ENCODE results near the gene PSMB2.
"Not testable (repeated sequence)": the region's sequence is repeated elsewhere in the genome, so short reads cannot be mapped to it uniquely, and the experiment has no call there.

PSMB2 gene

DNA sequence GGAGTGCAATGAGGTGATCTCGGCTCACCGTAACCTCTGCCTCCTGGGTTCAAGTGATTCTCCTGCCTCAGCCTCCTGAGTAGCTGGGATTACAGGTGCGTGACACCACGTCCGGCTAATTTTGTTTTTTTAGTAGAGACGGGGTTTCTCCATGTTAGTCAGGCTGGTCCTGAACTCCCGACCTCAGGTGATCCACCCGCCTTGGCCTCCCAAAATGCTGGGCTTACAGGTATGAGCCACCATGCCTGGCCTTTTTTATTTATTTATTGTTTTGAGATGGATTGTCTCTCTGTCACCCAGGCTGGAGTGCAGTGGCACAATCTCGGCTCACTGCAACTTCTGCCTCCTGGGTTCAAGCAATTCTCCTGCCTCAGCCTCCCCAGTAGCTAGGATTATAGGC lies 59.7 kb downstream of the PSMB2 start:
- not testable (repeated sequence) for H3K27ac ChIP-seq (ENCODE audit: low read depth, low read length); H3K9me3 ChIP-seq (ENCODE audit: control insufficient read depth, insufficient read depth, low read length); H3K4me1 ChIP-seq (ENCODE audit: control insufficient read depth, insufficient read depth, low read length); H3K9ac ChIP-seq (ENCODE audit: low read depth, low read length); H3K36me3 ChIP-seq (ENCODE audit: control insufficient read depth, insufficient read depth, low read length); H3K4me3 ChIP-seq (ENCODE audit: low read depth, low read length)
- peaks cover 31% of the 10 kb centered on the region for H3K27me3 ChIP-seq (ENCODE audit: control insufficient read depth, insufficient read depth, low read length)

DNA sequence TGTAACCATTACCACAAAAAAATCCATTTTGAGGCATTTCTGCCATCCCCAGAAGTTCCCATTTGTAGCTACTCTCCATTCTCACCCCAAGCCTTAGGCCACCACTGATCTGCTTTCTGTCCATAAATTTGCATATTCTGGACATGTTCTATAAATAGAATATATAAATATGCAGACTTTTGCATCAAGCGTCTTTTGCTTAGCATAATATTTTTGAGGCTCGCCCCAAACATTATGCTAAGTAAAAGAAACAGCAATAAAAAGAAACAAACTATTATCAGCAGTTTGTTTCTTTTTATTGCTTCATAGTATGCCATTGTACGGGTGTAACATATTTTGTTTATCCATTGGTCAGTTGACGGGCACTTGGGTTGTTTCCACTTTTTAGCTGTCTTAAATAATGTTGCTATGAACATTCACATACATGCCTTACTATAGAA lies 60.4 kb downstream of the PSMB2 start:
- no peak overlapping the region for H3K9ac ChIP-seq (ENCODE audit: low read depth, low read length)
- H3K4me1 ChIP-seq (ENCODE audit: control insufficient read depth, insufficient read depth, low read length): peaks cover 6% of the 10 kb centered on the region
- no peaks in the 10 kb centered on the region for H3K9me3 ChIP-seq (ENCODE audit: control insufficient read depth, insufficient read depth, low read length)
- H3K27ac ChIP-seq (ENCODE audit: low read depth, low read length): no peak overlapping the region
- H3K4me3 ChIP-seq (ENCODE audit: low read depth, low read length): no peak overlapping the region
- H3K27me3 ChIP-seq (ENCODE audit: control insufficient read depth, insufficient read depth, low read length): peaks cover 37% of the 10 kb centered on the region
- H3K36me3 ChIP-seq (ENCODE audit: control insufficient read depth, insufficient read depth, low read length): no peaks in the 10 kb centered on the region

DNA sequence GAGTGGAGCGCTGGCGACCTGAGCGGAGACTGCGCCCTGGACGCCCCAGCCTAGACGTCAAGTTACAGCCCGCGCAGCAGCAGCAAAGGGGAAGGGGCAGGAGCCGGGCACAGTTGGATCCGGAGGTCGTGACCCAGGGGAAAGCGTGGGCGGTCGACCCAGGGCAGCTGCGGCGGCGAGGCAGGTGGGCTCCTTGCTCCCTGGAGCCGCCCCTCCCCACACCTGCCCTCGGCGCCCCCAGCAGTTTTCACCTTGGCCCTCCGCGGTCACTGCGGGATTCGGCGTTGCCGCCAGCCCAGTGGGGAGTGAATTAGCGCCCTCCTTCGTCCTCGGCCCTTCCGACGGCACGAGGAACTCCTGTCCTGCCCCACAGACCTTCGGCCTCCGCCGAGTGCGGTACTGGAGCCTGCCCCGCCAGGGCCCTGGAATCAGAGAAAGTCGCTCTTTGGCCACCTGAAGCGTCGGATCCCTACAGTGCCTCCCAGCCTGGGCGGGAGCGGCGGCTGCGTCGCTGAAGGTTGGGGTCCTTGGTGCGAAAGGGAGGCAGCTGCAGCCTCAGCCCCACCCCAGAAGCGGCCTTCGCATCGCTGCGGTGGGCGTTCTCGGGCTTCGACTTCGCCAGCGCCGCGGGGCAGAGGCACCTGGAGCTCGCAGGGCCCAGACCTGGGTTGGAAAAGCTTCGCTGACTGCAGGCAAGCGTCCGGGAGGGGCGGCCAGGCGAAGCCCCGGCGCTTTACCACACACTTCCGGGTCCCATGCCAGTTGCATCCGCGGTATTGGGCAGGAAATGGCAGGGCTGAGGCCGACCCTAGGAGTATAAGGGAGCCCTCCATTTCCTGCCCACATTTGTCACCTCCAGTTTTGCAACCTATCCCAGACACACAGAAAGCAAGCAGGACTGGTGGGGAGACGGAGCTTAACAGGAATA lies 64.0 kb downstream of the PSMB2 start:
- Histone ChIP-seq H3K27ac (ENCODE audit: low read depth, low read length) (no peak overlapping the region), H3K9ac (ENCODE audit: low read depth, low read length) (no peak overlapping the region), H3K36me3 (ENCODE audit: control insufficient read depth, insufficient read depth, low read length) (no peaks in the 10 kb centered on the region), H3K9me3 (ENCODE audit: control insufficient read depth, insufficient read depth, low read length) (no peaks in the 10 kb centered on the region), H3K4me3 (ENCODE audit: low read depth, low read length) (peak overlapping the region; percentile 65), H3K27me3 (ENCODE audit: control insufficient read depth, insufficient read depth, low read length) (peaks cover 74% of the 10 kb centered on the region), H3K4me1 (ENCODE audit: control insufficient read depth, insufficient read depth, low read length) (peaks cover 21% of the 10 kb centered on the region)

DNA sequence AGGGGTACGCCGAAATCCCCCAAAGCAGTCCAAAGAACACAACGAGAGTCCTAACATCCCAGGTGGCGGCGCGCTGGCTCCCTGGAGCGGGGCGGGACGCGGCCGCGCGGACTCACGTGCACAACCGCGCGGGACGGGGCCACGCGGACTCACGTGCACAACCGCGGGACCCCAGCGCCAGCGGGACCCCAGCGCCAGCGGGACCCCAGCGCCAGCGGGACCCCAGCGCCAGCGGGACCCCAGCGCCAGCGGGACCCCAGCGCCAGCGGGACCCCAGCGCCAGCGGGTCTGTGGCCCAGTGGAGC lies 64.6 kb downstream of the PSMB2 start:
- peak overlapping the region; percentile 65; the same call in 1 of the 2 replicates for H3K4me3 ChIP-seq (ENCODE audit: low read depth, low read length)
- not testable (repeated sequence) for H3K9me3 ChIP-seq (ENCODE audit: control insufficient read depth, insufficient read depth, low read length); H3K27ac ChIP-seq (ENCODE audit: low read depth, low read length); H3K9ac ChIP-seq (ENCODE audit: low read depth, low read length); H3K36me3 ChIP-seq (ENCODE audit: control insufficient read depth, insufficient read depth, low read length)
- peaks cover 21% of the 10 kb centered on the region for H3K4me1 ChIP-seq (ENCODE audit: control insufficient read depth, insufficient read depth, low read length)
- peaks cover 80% of the 10 kb centered on the region for H3K27me3 ChIP-seq (ENCODE audit: control insufficient read depth, insufficient read depth, low read length)

DNA sequence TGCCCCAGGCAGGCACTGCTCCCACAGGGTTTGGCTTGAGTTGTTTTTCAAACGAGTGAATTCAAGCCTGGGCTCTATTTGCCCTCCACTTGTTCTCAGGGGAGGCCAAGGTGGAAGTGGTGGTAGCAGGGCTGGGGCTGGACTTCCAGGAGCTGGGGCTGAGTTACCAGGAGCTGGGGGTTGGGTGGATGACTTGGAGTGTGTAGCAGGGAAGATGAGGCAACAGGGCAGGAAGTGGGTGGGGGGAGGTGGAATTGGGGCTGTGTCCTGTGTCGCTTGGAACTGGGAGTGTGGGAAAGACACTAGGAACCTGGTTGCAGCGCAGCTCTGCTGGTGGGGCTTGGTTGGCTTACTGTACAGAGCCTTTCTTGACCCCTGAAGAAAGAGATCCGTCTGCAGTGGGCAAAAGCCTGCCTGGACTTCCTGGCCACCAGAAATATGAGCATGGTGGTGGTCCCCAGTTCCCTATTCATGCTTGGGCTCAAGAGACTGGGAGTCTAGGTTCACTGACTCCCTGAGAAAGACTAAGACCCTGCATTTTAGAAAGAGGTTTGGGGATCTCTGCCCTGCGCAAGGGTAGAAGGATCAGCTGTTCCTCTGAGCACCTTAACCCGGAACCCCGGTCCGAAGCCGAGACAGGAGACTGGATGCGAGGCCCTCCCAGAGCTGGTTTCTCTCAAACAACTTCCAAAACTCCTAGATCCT lies 65.1 kb downstream of the PSMB2 start:
- H3K27ac ChIP-seq (ENCODE audit: low read depth, low read length): no peak overlapping the region
- peaks cover 21% of the 10 kb centered on the region for H3K4me1 ChIP-seq (ENCODE audit: control insufficient read depth, insufficient read depth, low read length)
- H3K4me3 ChIP-seq (ENCODE audit: low read depth, low read length): peak overlapping the region; percentile 22; the same call in 1 of the 2 replicates
- no peak overlapping the region for H3K9ac ChIP-seq (ENCODE audit: low read depth, low read length)
- no peaks in the 10 kb centered on the region for H3K9me3 ChIP-seq (ENCODE audit: control insufficient read depth, insufficient read depth, low read length)
- H3K36me3 ChIP-seq (ENCODE audit: control insufficient read depth, insufficient read depth, low read length): no peaks in the 10 kb centered on the region
- peaks cover 85% of the 10 kb centered on the region for H3K27me3 ChIP-seq (ENCODE audit: control insufficient read depth, insufficient read depth, low read length)

DNA sequence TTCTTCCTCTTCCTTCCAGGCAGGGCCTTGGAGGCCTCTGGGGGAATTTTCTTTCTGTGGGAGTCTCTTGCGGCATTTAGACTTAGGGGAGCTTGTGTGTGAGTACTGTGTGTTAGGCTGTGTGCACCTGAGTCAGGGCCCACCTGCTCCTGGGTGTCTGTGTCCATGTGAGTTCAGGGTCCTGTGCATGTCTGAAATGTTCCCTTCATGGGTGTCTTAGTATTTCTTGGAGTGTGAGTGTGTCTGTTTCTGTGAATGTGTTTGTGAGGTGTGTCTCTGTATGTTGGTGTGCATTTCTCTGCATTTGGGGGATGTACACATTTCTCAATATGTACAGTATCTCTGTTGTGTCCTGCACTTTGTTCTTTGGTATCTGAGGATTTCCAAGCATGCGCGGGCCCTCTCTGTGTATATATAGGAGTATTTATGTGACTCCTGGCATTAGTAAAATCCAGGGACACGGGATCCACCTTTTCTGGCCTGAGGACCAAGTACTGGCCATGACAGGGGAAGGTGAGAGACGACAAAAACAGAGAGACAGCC lies 65.8 kb downstream of the PSMB2 start:
- H3K27me3 ChIP-seq (ENCODE audit: control insufficient read depth, insufficient read depth, low read length): peaks cover 92% of the 10 kb centered on the region
- peaks cover 21% of the 10 kb centered on the region for H3K4me1 ChIP-seq (ENCODE audit: control insufficient read depth, insufficient read depth, low read length)
- H3K9me3 ChIP-seq (ENCODE audit: control insufficient read depth, insufficient read depth, low read length): no peaks in the 10 kb centered on the region
- no peaks in the 10 kb centered on the region for H3K36me3 ChIP-seq (ENCODE audit: control insufficient read depth, insufficient read depth, low read length)
- no peak overlapping the region for H3K4me3 ChIP-seq (ENCODE audit: low read depth, low read length)
- no peak overlapping the region for H3K9ac ChIP-seq (ENCODE audit: low read depth, low read length)
- H3K27ac ChIP-seq (ENCODE audit: low read depth, low read length): no peak overlapping the region

DNA sequence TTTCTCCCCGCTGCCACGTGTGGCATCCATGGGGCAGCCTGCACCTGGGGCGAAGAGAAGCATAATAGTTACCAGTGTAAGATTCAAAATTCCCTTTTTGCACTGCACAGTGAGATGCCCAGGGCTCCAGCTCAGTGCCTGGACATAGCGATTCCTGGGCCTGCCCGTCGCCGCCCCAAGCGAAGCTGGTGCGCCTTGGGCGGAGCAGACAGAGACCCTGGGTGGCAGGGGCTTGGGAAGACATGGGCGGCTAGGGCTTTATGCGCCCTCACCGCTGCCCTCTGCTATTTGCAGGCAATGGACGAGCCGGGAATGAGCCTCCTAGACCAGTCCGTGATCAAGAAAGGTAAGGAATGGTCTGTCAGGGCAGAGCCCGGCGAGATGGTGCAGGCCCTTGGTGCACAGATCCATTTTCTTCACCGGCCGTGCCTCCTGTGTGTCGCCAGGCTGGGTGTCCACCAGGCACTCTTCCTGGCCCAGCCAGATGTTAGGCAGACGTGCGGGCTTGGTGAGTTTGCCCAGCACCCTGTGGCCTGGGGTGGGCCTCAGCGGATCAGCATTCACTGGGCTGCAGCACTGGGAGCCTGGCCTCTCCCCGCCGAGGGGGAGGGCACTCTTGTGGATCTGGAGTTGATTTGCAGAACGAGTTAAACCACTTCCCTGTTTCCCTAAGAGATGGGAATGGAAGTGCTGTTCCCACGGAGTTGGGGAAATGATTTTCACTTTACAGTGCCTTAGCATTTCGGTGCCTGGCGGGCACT lies 66.5 kb downstream of the PSMB2 start:
- Histone ChIP-seq H3K9ac (ENCODE audit: low read depth, low read length) (no peak overlapping the region), H3K4me3 (ENCODE audit: low read depth, low read length) (no peak overlapping the region), H3K9me3 (ENCODE audit: control insufficient read depth, insufficient read depth, low read length) (no peaks in the 10 kb centered on the region), H3K27ac (ENCODE audit: low read depth, low read length) (no peak overlapping the region), H3K36me3 (ENCODE audit: control insufficient read depth, insufficient read depth, low read length) (no peaks in the 10 kb centered on the region), H3K4me1 (ENCODE audit: control insufficient read depth, insufficient read depth, low read length) (peaks cover 21% of the 10 kb centered on the region), H3K27me3 (ENCODE audit: control insufficient read depth, insufficient read depth, low read length) (peaks cover 99% of the 10 kb centered on the region)

DNA sequence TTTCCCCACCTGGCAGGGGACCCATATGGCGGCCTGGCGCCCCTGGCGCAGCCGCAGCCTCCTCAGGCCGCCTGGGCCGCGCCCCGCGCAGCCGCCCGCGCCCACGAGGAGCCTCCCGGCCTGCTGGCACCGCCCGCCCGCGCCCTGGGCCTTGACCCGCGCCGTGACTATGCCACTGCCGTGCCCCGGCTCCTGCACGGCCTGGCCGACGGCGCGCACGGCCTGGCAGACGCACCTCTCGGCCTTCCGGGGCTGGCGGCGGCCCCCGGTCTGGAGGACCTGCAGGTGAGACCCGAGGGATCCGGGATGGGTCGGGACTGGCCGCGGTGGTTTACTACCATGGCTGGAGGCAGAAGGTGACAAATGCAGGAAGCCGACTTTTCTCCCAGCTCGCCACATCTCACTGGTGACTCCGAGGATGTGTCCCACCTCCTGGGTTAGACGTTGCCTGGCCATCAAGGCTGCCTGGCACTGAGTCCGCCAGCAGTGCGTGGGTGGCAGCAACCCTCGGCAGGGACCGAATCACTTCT lies 67.1 kb downstream of the PSMB2 start:
- Histone ChIP-seq H3K27ac (ENCODE audit: low read depth, low read length) (no peak overlapping the region), H3K27me3 (ENCODE audit: control insufficient read depth, insufficient read depth, low read length) (peaks cover 99% of the 10 kb centered on the region), H3K9ac (ENCODE audit: low read depth, low read length) (no peak overlapping the region), H3K4me3 (ENCODE audit: low read depth, low read length) (peak overlapping the region; percentile 69; the same call in 1 of the 2 replicates), H3K9me3 (ENCODE audit: control insufficient read depth, insufficient read depth, low read length) (no peaks in the 10 kb centered on the region), H3K4me1 (ENCODE audit: control insufficient read depth, insufficient read depth, low read length) (peaks cover 21% of the 10 kb centered on the region), H3K36me3 (ENCODE audit: control insufficient read depth, insufficient read depth, low read length) (no peaks in the 10 kb centered on the region)

DNA sequence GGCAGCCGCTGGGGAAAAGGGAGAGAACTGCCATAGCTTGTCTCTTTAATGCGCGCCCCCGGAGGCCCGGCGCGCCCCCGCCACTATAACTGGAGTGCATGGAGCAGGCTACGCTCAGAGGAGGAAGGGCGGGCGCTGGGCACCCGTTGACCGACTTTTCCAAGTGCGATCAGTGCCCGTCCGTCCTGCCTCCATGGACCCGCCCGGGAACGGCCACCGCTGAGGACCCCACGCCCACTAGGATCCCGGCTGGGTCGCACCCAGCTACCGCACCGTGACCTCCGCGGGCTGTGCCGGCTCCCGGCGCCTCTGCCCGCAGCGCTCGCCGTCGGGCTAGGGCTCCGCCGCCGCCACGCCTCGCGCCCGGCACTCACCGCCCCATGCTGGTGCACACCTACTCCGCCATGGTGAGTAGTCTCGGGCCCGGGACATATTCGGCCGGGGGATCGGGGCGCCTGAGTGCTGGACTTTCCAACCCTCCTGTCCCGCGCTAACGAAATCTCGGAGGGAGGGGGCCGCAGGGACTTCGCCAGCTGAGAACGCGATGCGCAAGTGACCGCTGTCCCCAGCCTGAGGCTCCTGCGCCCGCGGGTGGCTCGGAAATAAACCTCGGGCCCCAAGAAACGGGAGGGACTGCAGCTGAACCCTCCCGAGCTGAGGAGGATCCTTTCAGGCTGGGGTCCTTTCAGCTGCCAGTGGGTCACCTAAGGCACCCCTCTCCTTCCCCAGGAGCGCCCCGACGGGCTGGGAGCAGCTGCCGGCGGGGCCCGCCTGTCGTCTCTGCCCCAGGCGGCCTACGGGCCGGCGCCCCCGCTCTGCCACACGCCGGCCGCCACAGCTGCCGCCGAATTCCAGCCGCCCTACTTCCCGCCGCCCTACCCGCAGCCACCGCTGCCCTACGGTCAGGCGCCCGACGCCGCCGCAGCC lies 67.9 kb downstream of the PSMB2 start, which contains the start of gene TFAP2E:
TSS of gene TFAP2E (plus strand) at position 117 of the 927 bp plus-strand sequence. CDS start at position 381, 264 bp downstream.
- peaks cover 21% of the 10 kb centered on the region for H3K4me1 ChIP-seq (ENCODE audit: control insufficient read depth, insufficient read depth, low read length)
- no peak within 1 kb of the TSS for H3K9ac ChIP-seq (ENCODE audit: low read depth, low read length)
- no peaks in the 10 kb centered on the region for H3K36me3 ChIP-seq (ENCODE audit: control insufficient read depth, insufficient read depth, low read length)
- H3K4me3 ChIP-seq (ENCODE audit: low read depth, low read length): peak within 1 kb of the TSS; percentile 69
- peaks cover 94% of the 10 kb centered on the region for H3K27me3 ChIP-seq (ENCODE audit: control insufficient read depth, insufficient read depth, low read length)
- H3K9me3 ChIP-seq (ENCODE audit: control insufficient read depth, insufficient read depth, low read length): no peaks in the 10 kb centered on the region
- no peak within 1 kb of the TSS for H3K27ac ChIP-seq (ENCODE audit: low read depth, low read length)

DNA sequence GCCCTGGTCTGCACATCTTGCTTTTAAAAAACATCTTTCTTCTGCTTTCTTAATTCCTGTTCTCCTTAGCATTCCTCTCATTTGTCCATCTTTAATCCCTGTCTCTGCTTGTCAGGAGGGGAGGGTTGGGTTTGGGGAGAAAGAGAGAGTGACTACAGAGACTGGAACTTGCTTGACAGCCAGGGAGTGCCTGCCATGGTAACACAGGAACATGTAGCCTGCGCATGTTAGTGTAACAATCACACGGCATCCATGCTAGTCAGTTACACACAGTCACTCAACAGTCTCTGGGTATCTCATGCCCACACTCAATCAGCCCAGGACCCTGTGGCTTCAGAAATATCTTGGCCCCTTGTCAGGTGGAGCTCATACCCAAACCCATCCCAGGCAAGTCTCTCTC lies 69.0 kb downstream of the PSMB2 start:
- H3K27ac ChIP-seq (ENCODE audit: low read depth, low read length): no peak overlapping the region
- no peak overlapping the region for H3K4me3 ChIP-seq (ENCODE audit: low read depth, low read length)
- no peaks in the 10 kb centered on the region for H3K36me3 ChIP-seq (ENCODE audit: control insufficient read depth, insufficient read depth, low read length)
- peaks cover 21% of the 10 kb centered on the region for H3K4me1 ChIP-seq (ENCODE audit: control insufficient read depth, insufficient read depth, low read length)
- no peak overlapping the region for H3K9ac ChIP-seq (ENCODE audit: low read depth, low read length)
- peaks cover 85% of the 10 kb centered on the region for H3K27me3 ChIP-seq (ENCODE audit: control insufficient read depth, insufficient read depth, low read length)
- H3K9me3 ChIP-seq (ENCODE audit: control insufficient read depth, insufficient read depth, low read length): no peaks in the 10 kb centered on the region

All from HUES48 (cell line).